ENCODE measurements around the gene LRRC46.

- no peak for TF ChIP-seq POLR2AphosphoS5 (IDR thresholded peaks at IDR 0.05; ENCODE audit: insufficient read depth in 1 of 2, low read depth in 1 of 2)
- TF ChIP-seq, protein P1, sequence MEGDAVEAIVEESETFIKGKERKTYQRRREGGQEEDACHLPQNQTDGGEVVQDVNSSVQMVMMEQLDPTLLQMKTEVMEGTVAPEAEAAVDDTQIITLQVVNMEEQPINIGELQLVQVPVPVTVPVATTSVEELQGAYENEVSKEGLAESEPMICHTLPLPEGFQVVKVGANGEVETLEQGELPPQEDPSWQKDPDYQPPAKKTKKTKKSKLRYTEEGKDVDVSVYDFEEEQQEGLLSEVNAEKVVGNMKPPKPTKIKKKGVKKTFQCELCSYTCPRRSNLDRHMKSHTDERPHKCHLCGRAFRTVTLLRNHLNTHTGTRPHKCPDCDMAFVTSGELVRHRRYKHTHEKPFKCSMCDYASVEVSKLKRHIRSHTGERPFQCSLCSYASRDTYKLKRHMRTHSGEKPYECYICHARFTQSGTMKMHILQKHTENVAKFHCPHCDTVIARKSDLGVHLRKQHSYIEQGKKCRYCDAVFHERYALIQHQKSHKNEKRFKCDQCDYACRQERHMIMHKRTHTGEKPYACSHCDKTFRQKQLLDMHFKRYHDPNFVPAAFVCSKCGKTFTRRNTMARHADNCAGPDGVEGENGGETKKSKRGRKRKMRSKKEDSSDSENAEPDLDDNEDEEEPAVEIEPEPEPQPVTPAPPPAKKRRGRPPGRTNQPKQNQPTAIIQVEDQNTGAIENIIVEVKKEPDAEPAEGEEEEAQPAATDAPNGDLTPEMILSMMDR (IDR thresholded peaks at IDR 0.05): no peak
- no peak for TF ChIP-seq POLR2A (IDR thresholded peaks at IDR 0.05)
Observed at GRCh38 chr17:47785538-47786123, 45.8 kb upstream of the LRRC46 start.

Measured in vagina (tissue), 2 donors.